Measurements from ENCODE around the gene RFPL3. TPM values are rescaled to one million over a fixed set of nuclear protein-coding genes. Genes with fewer than 3 reads are reported as not detected.

The RFPL3 gene
- total RNA-seq: not detected in 2 replicates

GRCh38 chr22:32357567-32357966 is at the start of gene RFPL3:
Gene RFPL3 (plus strand): TSS chr22:32357867. CDS start chr22:32358072, 205 bp downstream.

Other genes starting within 250 kb of the RFPL3 start
- not detected in 2 replicates for gene C22orf42, start 198.6 kb upstream of the RFPL3 start, total RNA-seq
- not detected in 2 replicates for gene RFPL2, start 152.8 kb upstream of the RFPL3 start, total RNA-seq
- not detected in 2 replicates for gene SLC5A4, start 102.5 kb upstream of the RFPL3 start, total RNA-seq
- 56.3 and 65.0 TPM in 2 replicates for gene RTCB, start 54.4 kb downstream of the RFPL3 start, total RNA-seq
- not detected in 2 replicates for gene BPIFC, start 106.6 kb downstream of the RFPL3 start, total RNA-seq
- gene FBXO7, start 116.9 kb downstream of the RFPL3 start, total RNA-seq: 52.2 and 54.6 TPM in 2 replicates

All from cardiac ventricle fibroblast (primary cell).